H9 (cell line): ENCODE results near the gene MYL11. TPM values are rescaled to one million over a fixed set of nuclear protein-coding genes. Genes with fewer than 3 reads are reported as not detected.
A peak's percentile ranks its signal among the peaks of the same experiment; 100 is the strongest.

Experiments
- DNase-seq: peaks from one replicate; pipeline ENCODE4 v3.0.0-alpha.2; 2017
- H2AFZ ChIP-seq: one replicate; pipeline ENCODE4 v1.6.1; 2013; ENCODE audit warnings: mild to moderate bottlenecking, low read length, control low read depth, moderate library complexity
- H2AK5ac ChIP-seq: 2 replicates; pipeline ENCODE4 v1.6.1; 2013; ENCODE audit warnings: low read length, control low read depth, mixed read lengths; ENCODE audit not compliant: insufficient read length
- H2BK120ac ChIP-seq: one replicate; pipeline ENCODE4 v1.6.1; 2013; ENCODE audit warnings: low read depth, mild to moderate bottlenecking, low read length, control low read depth, inconsistent platforms; ENCODE audit not compliant: poor library complexity, severe bottlenecking
- H2BK12ac ChIP-seq: 2 replicates; pipeline ENCODE4 v1.6.1; 2013; ENCODE audit warnings: low read length, control low read depth, mixed read lengths, low read depth; ENCODE audit not compliant: insufficient read length
- H2BK15ac ChIP-seq: 2 replicates; pipeline ENCODE4 v1.6.1; 2013; ENCODE audit warnings: low read depth, low read length, control low read depth
- H2BK20ac ChIP-seq: one replicate; pipeline ENCODE4 v1.6.1; 2013; ENCODE audit warnings: low read depth, mild to moderate bottlenecking, low read length, control low read depth, inconsistent platforms; ENCODE audit not compliant: poor library complexity, severe bottlenecking
- H2BK5ac ChIP-seq: 2 replicates; pipeline ENCODE4 v1.6.1; 2013; ENCODE audit warnings: low read length, control low read depth, mixed read lengths; ENCODE audit not compliant: insufficient read length
- H3K14ac ChIP-seq: 2 replicates; pipeline ENCODE4 v1.6.1; 2013; ENCODE audit warnings: low read length, control low read depth; ENCODE audit not compliant: insufficient read depth
- H3K18ac ChIP-seq: 2 replicates; pipeline ENCODE4 v1.6.1; 2013; ENCODE audit warnings: low read depth, mild to moderate bottlenecking, mixed read lengths, low read length, control low read depth; ENCODE audit not compliant: insufficient read length
- H3K23ac ChIP-seq: 2 replicates; pipeline ENCODE4 v1.6.1; 2013; ENCODE audit warnings: low read length, control low read depth, mixed read lengths, low read depth; ENCODE audit not compliant: insufficient read length
- H3K23me2 ChIP-seq: 2 replicates; pipeline ENCODE4 v1.6.1; 2013; ENCODE audit warnings: low read depth, mild to moderate bottlenecking, mixed read lengths, low read length, control low read depth; ENCODE audit not compliant: insufficient read length, poor library complexity, severe bottlenecking
- H3K27ac ChIP-seq: 2 replicates; pipeline ENCODE4 v1.5.1; 2013; ENCODE audit warnings: low read length, control low read depth, mixed read lengths, low read depth; ENCODE audit not compliant: insufficient read length
- H3K27me3 ChIP-seq: 2 replicates; pipeline ENCODE4 v1.6.1; 2013; ENCODE audit warnings: low read length, control low read depth, inconsistent platforms; ENCODE audit not compliant: insufficient read depth
- H3K4ac ChIP-seq: 2 replicates; pipeline ENCODE4 v1.6.1; 2013; ENCODE audit warnings: low read depth, mild to moderate bottlenecking, control low read depth, inconsistent platforms, low read length, moderate library complexity
- H3K4me1 ChIP-seq: 2 replicates; pipeline ENCODE4 v1.6.1; 2013; ENCODE audit warnings: low read length, control low read depth, inconsistent platforms; ENCODE audit not compliant: insufficient read depth
- H3K4me2 ChIP-seq: 2 replicates; pipeline ENCODE4 v1.6.1; 2013; ENCODE audit warnings: low read length, control low read depth, mixed read lengths; ENCODE audit not compliant: insufficient read length, insufficient read depth
- H3K56ac ChIP-seq: 2 replicates; pipeline ENCODE4 v1.6.1; 2013; ENCODE audit warnings: low read depth, mild to moderate bottlenecking, mixed read lengths, low read length, control low read depth; ENCODE audit not compliant: insufficient read length
- H3K79me1 ChIP-seq: 2 replicates; pipeline ENCODE4 v1.6.1; 2013; ENCODE audit warnings: low read depth, mild to moderate bottlenecking, moderate library complexity, low read length, control low read depth, inconsistent platforms; ENCODE audit not compliant: insufficient read depth, poor library complexity, severe bottlenecking
- H3K79me2 ChIP-seq: 2 replicates; pipeline ENCODE4 v1.6.1; 2013; ENCODE audit warnings: low read length, control low read depth, inconsistent platforms; ENCODE audit not compliant: insufficient read depth
- H3K9ac ChIP-seq: 2 replicates; pipeline ENCODE4 v1.6.1; 2013; ENCODE audit warnings: low read length, control low read depth, mixed read lengths; ENCODE audit not compliant: insufficient read length; ENCODE audit errors: extremely low read depth
- H3K9me3 ChIP-seq: one replicate; pipeline ENCODE4 v1.6.1; 2013; ENCODE audit warnings: low read depth, low read length, inconsistent platforms; ENCODE audit not compliant: control insufficient read depth
- H3T11ph ChIP-seq: one replicate; pipeline ENCODE4 v1.6.1; 2013; ENCODE audit warnings: mild to moderate bottlenecking, low read length, control low read depth, inconsistent platforms
- H4K20me1 ChIP-seq: one replicate; pipeline ENCODE4 v1.6.1; 2013; ENCODE audit not compliant: control insufficient read depth, insufficient read length, insufficient read depth
- H4K5ac ChIP-seq: 2 replicates; pipeline ENCODE4 v1.6.1; 2013; ENCODE audit warnings: low read depth, mild to moderate bottlenecking, mixed read lengths, low read length, control low read depth; ENCODE audit not compliant: insufficient read length
- H4K8ac ChIP-seq: replicated peaks from 2 replicates; pipeline ENCODE4 v1.6.1; 2013; ENCODE audit warnings: low read length, control low read depth, mixed read lengths, low read depth; ENCODE audit not compliant: insufficient read length
- H4K91ac ChIP-seq: 2 replicates; pipeline ENCODE4 v1.6.1; 2013; ENCODE audit warnings: low read depth, mild to moderate bottlenecking, moderate library complexity, mixed read lengths, low read length, control low read depth; ENCODE audit not compliant: insufficient read length
- H3K27ac Mint-ChIP-seq, 3 experiments: 2 replicates in 2 of 3; 3 replicates in 1 of 3; pipeline ENCODE4 v1.8.0; 2020 to 2021; ENCODE audit warnings: mixed read lengths in 3 of 3, mild to moderate bottlenecking in 1 of 3, moderate library complexity in 1 of 3
- H3K27me3 Mint-ChIP-seq: 2 replicates; pipeline ENCODE4 v1.8.0; 2021; ENCODE audit warnings: low read depth, mild to moderate bottlenecking, moderate library complexity, mixed read lengths
- H3K36me3 Mint-ChIP-seq, 3 experiments: 2 replicates in 2 of 3; 3 replicates in 1 of 3; pipeline ENCODE4 v1.8.0; 2020 to 2021; ENCODE audit warnings: low read depth in 3 of 3, mixed read lengths in 3 of 3; ENCODE audit not compliant: insufficient read depth in 1 of 3
- H3K4me1 Mint-ChIP-seq, 2 experiments: 2 replicates each; pipeline ENCODE4 v1.8.0; 2020; ENCODE audit warnings: mixed read lengths in 2 of 2
- H3K4me3 Mint-ChIP-seq, 2 experiments: 2 replicates in 1 of 2; 3 replicates in 1 of 2; pipeline ENCODE4 v1.8.0; 2020 to 2021; ENCODE audit warnings: mild to moderate bottlenecking in 2 of 2, mixed read lengths in 2 of 2, moderate library complexity in 1 of 2
- H3K9me3 Mint-ChIP-seq, 2 experiments: 2 replicates in 1 of 2; 3 replicates in 1 of 2; pipeline ENCODE4 v1.8.0; 2020; ENCODE audit warnings: mild to moderate bottlenecking in 2 of 2, mixed read lengths in 2 of 2, moderate library complexity in 1 of 2
- CTCF ChIP-seq: fragments of 200-600 bp; sonication (generic); conservative IDR thresholded peaks from 3 replicates; pipeline ENCODE4 v1.8.0; 2021; ENCODE audit warnings: antibody characterized with exemption, mild to moderate bottlenecking
- WGBS: extraction: QIAGEN DNeasy Blood & Tissue Kit; methylation state at CpG from one replicate; pipeline ENCODE4 v1.1.7; 2013; ENCODE audit warnings: missing lambda C conversion rate, low lambda C conversion rate, mixed read lengths; ENCODE audit not compliant: insufficient read length; ENCODE audit errors: extremely low coverage; 5-methylcytosine and 5-hydroxymethylcytosine counted together
- total RNA-seq: library from RNA; stranded (reverse); gene quantifications from 2 replicates; pipeline ENCODE4 v1.2.1, GENCODE V29; 2021

Gene MYL11
- total RNA-seq, 1 experiment from 2014 or later: 0.70 TPM

GRCh38 chr16:30353438-30354129, 21.0 kb upstream of the MYL11 start:
- Histone ChIP-seq H3K9me3 (no peaks in the 10 kb centered on the region), H3K27ac (no peak overlapping the region), H3K23ac (no peak overlapping the region), H3K79me2 (peaks cover 3% of the 10 kb centered on the region; the same call in 1 of the 2 replicates), H3K79me1 (peaks cover 8% of the 10 kb centered on the region), H2AFZ (no peak overlapping the region), H3K4me2 (peak overlapping the region; percentile 96), H3K27me3 (no peaks in the 10 kb centered on the region), H2BK20ac (no peak overlapping the region), H3K56ac (no peak overlapping the region), H3K4me1 (no peaks in the 10 kb centered on the region), H3K18ac (no peak overlapping the region), H3T11ph (no peak overlapping the region), H3K14ac (no peak overlapping the region), H4K91ac (no peak overlapping the region), H4K20me1 (no peaks in the 10 kb centered on the region), H3K9ac (peak overlapping the region; percentile 7), H2BK120ac (no peak overlapping the region), H4K8ac (no peak overlapping the region), H3K23me2 (peaks cover 13% of the 10 kb centered on the region), H2BK5ac (no peak overlapping the region), H2BK12ac (no peak overlapping the region), H4K5ac (no peak overlapping the region), H2AK5ac (no peak overlapping the region), H2BK15ac (no peak overlapping the region), H3K4ac (no peak overlapping the region)
- WGBS: no CpG with 5 or more reads among the region's 23 CpGs
- Mint-ChIP-seq H3K36me3 (peaks cover 27 to 70% (median 63%) of the 10 kb centered on the region in 3 experiments; a peak in 6 of 7 replicates), H3K27me3 (no peaks in the 10 kb centered on the region; the same call in 1 of the 2 replicates), H3K4me3 (peak overlapping the region; percentile 95 to 98), H3K27ac (no peak overlapping the region), H3K9me3 (no peaks in the 10 kb centered on the region), H3K4me1 (peaks cover 19 to 27% of the 10 kb centered on the region in 2 experiments)
- TF ChIP-seq CTCF: no peak
- DNase-seq: no peak
